CD4-positive, alpha-beta T cell treated with Interleukin-17A for 1 hour (primary cell): ENCODE measurements around the gene PNLIPRP1.

Source experiments
- DNase-seq: peaks from one replicate; pipeline ENCODE4 v3.0.0-alpha.2; 2020

Gene PNLIPRP1

GRCh38 chr10:116632596-116633215, 41.9 kb downstream of the PNLIPRP1 start:
- DNase-seq: no peak

GRCh38 chr10:116633216-116633600, 42.4 kb downstream of the PNLIPRP1 start:
- no peak for DNase-seq

DNA sequence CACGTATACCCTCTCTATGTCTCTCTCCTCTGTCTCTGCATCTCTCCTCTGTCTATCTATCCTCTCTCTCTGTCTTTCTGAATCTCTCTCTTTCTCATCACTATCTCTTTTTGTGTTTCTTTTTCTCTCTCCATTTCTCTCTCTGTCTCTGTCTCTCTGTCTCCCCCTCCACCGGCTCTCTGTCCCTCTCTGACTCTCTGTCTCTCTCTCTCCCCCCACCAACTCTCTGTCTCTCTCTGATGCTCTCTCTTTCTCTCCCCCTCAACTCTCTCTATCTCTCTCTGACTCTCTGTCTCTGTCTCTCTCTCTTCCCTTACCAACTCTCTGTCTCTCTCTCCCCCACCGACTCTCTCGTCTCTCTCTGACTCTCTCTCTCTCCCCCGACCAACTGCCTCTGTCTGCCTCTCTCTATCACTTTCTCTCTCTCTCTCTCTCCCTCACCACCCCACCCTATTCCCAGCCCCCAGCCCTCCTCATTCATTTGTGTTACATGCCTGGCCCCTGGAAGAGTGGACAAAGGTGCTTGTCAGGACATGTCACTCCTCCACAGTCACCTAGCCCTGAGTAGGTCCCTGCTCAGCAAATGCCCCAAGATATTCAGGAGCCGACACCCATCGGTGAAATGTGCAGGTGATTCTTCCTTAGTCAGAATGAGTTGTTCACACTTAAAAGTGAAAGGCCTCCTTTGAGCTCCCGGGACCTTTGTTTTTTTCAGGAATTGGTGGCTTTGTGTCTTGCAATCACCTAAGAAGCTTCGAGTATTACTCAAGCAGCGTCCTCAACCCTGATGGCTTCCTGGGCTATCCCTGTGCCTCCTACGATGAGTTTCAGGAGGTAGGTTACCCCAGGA, 43.6 kb downstream of the PNLIPRP1 start:
- no peak for DNase-seq

DNA sequence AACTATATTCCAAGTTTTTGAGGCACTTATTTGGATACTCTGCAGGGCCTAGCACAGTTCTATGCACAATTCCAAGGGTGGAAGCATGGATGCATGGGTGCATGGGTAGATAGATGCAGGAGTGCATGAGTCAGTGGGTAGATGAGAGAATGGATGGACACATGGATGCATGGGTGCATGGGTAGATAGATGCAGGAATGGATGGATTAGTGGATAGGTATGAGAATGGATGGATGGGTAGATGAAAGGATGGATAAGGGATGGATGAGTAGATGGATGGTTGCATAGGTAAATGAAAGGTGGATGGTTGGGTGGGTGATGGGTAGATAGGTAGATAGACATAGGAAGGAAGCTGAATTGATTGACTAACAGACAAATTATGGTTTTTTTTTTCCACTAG, 45.6 kb downstream of the PNLIPRP1 start:
- no peak for DNase-seq

- DNase-seq: no peak
These were observed 46.2 kb downstream of the PNLIPRP1 start for GRCh38 chr10:116636976-116637375.

- no peak for DNase-seq
These were observed 47.1 kb downstream of the PNLIPRP1 start for GRCh38 chr10:116637830-116638229.

GRCh38 chr10:116646502-116646901, 55.7 kb downstream of the PNLIPRP1 start:
- DNase-seq: no peak

DNA sequence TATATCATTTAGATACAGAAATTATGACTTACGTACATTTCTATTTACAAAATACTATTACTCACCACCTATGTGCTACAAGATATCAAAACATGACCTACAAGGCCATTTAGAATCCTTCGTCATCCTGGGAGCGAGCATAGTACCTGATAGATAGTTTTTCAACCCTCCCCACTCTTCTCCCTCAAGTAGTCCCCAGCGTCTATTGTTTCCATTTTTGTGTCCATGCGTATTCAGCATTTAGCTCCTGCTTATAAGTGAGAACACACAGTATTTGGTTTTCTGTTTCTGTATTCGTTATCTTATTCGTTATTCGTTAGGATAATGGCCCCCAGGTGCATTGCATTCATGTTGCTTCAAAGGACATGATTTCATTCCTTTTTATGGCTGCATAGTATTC, 58.1 kb downstream of the PNLIPRP1 start:
- DNase-seq: no peak

- DNase-seq: no peak
These were observed 63.1 kb downstream of the PNLIPRP1 start for GRCh38 chr10:116653885-116654284.

DNA sequence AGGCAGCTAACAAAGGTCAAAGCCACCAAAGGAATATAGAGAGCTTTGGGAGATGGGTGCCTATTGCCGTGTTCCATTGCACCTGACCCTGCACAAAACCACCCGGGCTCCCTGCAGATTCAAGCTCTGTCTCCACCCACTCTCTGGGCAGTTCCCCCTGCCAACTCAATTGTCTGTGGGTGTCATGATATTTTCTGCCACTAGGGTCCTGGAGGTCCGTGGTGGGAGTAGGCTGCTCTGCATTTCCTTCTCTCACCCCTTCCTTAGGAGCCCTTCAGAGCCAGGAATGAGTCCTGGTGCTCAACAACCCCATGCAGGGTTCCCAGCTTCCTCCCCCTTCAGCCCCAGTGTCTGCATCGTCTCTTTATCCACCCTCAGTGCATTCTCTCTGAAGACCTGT, 64.1 kb downstream of the PNLIPRP1 start:
- no peak for DNase-seq

- no peak for DNase-seq
These were observed 64.8 kb downstream of the PNLIPRP1 start for GRCh38 chr10:116655568-116655967.

DNA sequence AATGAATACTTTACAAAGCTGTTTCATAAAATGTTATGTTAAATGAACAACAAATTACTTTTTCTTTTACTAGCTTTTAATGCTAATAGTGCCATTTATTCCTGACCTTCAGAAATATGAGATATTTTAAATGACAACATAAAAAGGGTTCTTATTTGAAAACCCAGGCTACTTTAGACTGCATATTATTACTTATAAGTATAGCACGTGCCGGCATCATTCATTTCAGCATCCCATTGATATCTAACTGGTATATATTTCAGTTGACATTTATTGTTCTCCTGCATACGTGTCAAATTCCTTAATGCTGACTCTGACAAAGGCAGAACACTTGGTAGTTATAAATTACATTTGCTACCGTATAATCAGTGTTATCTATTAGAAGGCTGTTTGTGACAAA, 65.3 kb downstream of the PNLIPRP1 start:
- no peak for DNase-seq

- DNase-seq: no peak
These were observed 67.2 kb downstream of the PNLIPRP1 start for GRCh38 chr10:116657863-116658551.
